Esophagus squamous epithelium (tissue), 4 donors: ENCODE results near the gene SH2D1A.

Source experiments
- CTCF ChIP-seq, 6 experiments: fragments of 450-650 bp in 4 of 6; fragments of 200-600 bp in 2 of 6; sonication (generic) in 2 of 6; IDR thresholded peaks; one replicate each; pipeline ENCODE4 v1.5.1; 2016 to 2019; ENCODE audit warnings: antibody characterized with exemption in 6 of 6, mild to moderate bottlenecking in 4 of 6, moderate library complexity in 4 of 6
- POLR2A ChIP-seq, 4 donors: fragments of 450-650 bp; IDR thresholded peaks; one replicate each; pipeline ENCODE4 v1.6.1; 2017; ENCODE audit warnings: antibody characterized with exemption in 4 of 4, mild to moderate bottlenecking in 4 of 4, moderate library complexity in 3 of 4

DNA sequence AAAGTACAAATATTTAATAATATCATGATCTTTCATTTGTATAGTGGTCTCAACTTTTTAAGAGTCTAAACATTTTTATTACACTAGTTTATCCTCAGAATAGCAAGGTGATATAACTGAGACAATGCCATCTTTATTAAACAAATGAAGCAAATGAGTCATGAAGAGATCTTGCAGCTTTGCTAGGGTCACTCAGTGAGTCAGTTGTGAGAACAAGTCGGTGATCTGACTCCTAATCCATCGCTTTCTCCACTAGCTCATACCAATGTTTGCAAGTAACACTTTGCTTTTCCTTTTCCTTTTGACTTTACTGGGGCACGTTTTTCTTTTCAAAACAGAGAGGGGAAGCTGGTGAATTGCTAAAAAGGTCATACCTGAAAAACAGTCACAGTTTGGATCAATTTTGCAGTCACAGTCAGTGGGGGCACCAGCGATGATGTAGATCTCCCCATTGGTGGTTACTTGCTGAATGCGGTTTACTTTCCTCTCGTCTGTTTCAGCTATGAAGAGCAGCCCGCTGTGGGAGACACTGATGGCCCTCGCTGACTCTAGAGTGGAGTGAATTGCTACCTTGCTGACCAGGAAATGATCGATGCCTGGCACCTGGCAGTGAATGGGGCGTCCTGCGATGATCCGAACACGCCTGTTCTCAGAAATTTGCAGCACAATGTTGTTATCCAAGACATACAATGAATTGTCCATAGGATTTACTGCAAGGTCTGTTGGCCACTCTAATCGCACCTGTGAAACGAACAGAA is 75.7 kb downstream of the SH2D1A start:
- TF ChIP-seq CTCF (IDR thresholded peaks at IDR 0.05): no peak
- no peak for TF ChIP-seq POLR2A (IDR thresholded peaks at IDR 0.05)
